ENCODE results near the gene GCFC2. TPM values are rescaled to one million over a fixed set of nuclear protein-coding genes. Genes with fewer than 3 reads are reported as not detected.

Gene GCFC2
- total and polyA plus RNA-seq, 4 donors: 10.4 to 28.2 (median 17.2) TPM

- TF ChIP-seq YY1 (IDR thresholded peaks at IDR 0.05) (peak; percentile 98), GABPA (IDR thresholded peaks at IDR 0.05 in 1 of 2, conservative IDR thresholded peaks at IDR 0.05 in 1 of 2) (peak in 1 of 2 donors; percentile 59), REST (IDR thresholded peaks at IDR 0.05) (peak; percentile 68), HNF4G (IDR thresholded peaks at IDR 0.05) (no peak), FOXA2 (IDR thresholded peaks at IDR 0.05) (no peak), NR2F2 (IDR thresholded peaks at IDR 0.05) (no peak), CTCF (IDR thresholded peaks at IDR 0.05; ENCODE audit: low read depth, low read length, missing input control) (peak; percentile 1), ATF3 (IDR thresholded peaks at IDR 0.05) (no peak), MAX (IDR thresholded peaks at IDR 0.05) (peak; percentile 62), EGR1 (IDR thresholded peaks at IDR 0.05; ENCODE audit: low read depth in 2 of 2) (no peak), RXRA (IDR thresholded peaks at IDR 0.05) (peak in 1 of 2 donors; percentile 29), FOXA1 (IDR thresholded peaks at IDR 0.05) (no peak), HNF4A (conservative IDR thresholded peaks at IDR 0.05) (peak in 1 of 2 donors; percentile 14), RAD21 (IDR thresholded peaks at IDR 0.05) (peak in 1 of 2 donors; percentile 8), JUND (IDR thresholded peaks at IDR 0.05) (no peak), ZBTB33 (IDR thresholded peaks at IDR 0.05) (peak; percentile 94), SP1 (IDR thresholded peaks at IDR 0.05) (no peak), TAF1 (conservative IDR thresholded peaks at IDR 0.05) (peak; percentile 59)
- no peaks in the 10 kb centered on the region for H3K9me3 ChIP-seq (ENCODE audit: control insufficient read depth in 4 of 4, low read length in 3 of 4)
- peak; percentile 81 for DNase-seq (ENCODE audit: low spot score)
- H3K4me3 ChIP-seq (ENCODE audit: low read depth in 1 of 3, low read length in 3 of 3): peak within 1 kb of the TSS; percentile 86 to 96 (median 92)
- H3K36me3 ChIP-seq (ENCODE audit: control insufficient read depth in 4 of 4, insufficient read depth in 3 of 4, low read depth in 1 of 4, low read length in 3 of 4): peaks cover 0 to 12% (median 4%) of the 10 kb centered on the region in 4 donors
- H3K4me1 ChIP-seq (ENCODE audit: control insufficient read depth in 4 of 4, insufficient read depth in 4 of 4, low read length in 3 of 4): peaks cover 0 to 9% (median 7%) of the 10 kb centered on the region in 4 donors
- H3K27me3 ChIP-seq (ENCODE audit: control insufficient read depth in 4 of 4, insufficient read depth in 4 of 4, low read length in 3 of 4): no peaks in the 10 kb centered on the region
- peak within 1 kb of the TSS; percentile 90 to 94 for H3K9ac ChIP-seq (ENCODE audit: low read depth in 1 of 2, low read length in 2 of 2)
- WGBS: under 1% methylated on average over 60 of the region's 60 CpGs
- peak within 1 kb of the TSS; percentile 80 to 93 for H3K27ac ChIP-seq (ENCODE audit: low read depth in 1 of 2, low read length in 2 of 2)
Measured at GRCh38 chr2:75646583-75647425, 63.9 kb downstream of the GCFC2 start, which contains the start of gene MRPL19. MRPL19 (plus strand) TSS chr2:75646783; CDS start chr2:75646808, 25 bp downstream.

Data from liver (tissue), 9 donors.